AG09319 (cell line): ENCODE data around the gene GARIN1A.
"Not testable (repeated sequence)": the region's sequence is repeated elsewhere in the genome, so short reads cannot be mapped to it uniquely, and the experiment has no call there.

Source experiments
- DNase-seq: peaks from one replicate; pipeline ENCODE4 v3.0.0-alpha.2; 2010; ENCODE audit warnings: low read depth; ENCODE audit errors: extremely low read depth
- TF ChIP-seq, protein P1 (sequence below): IDR thresholded peaks from 2 replicates; pipeline ENCODE4 v1.5.1; 2011; ENCODE audit warnings: low read depth, mild to moderate bottlenecking, inconsistent platforms, low read length, moderate library complexity

GARIN1A gene

GRCh38 chr7:128671992-128672391 is at the start of gene GARIN1A:
Gene GARIN1A, plus strand, starts transcription at chr7:128672292. Its CDS starts 106 bp downstream, at chr7:128672398.
- DNase-seq, result no peak
- TF ChIP-seq, protein P1, sequence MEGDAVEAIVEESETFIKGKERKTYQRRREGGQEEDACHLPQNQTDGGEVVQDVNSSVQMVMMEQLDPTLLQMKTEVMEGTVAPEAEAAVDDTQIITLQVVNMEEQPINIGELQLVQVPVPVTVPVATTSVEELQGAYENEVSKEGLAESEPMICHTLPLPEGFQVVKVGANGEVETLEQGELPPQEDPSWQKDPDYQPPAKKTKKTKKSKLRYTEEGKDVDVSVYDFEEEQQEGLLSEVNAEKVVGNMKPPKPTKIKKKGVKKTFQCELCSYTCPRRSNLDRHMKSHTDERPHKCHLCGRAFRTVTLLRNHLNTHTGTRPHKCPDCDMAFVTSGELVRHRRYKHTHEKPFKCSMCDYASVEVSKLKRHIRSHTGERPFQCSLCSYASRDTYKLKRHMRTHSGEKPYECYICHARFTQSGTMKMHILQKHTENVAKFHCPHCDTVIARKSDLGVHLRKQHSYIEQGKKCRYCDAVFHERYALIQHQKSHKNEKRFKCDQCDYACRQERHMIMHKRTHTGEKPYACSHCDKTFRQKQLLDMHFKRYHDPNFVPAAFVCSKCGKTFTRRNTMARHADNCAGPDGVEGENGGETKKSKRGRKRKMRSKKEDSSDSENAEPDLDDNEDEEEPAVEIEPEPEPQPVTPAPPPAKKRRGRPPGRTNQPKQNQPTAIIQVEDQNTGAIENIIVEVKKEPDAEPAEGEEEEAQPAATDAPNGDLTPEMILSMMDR, result no peak

DNA sequence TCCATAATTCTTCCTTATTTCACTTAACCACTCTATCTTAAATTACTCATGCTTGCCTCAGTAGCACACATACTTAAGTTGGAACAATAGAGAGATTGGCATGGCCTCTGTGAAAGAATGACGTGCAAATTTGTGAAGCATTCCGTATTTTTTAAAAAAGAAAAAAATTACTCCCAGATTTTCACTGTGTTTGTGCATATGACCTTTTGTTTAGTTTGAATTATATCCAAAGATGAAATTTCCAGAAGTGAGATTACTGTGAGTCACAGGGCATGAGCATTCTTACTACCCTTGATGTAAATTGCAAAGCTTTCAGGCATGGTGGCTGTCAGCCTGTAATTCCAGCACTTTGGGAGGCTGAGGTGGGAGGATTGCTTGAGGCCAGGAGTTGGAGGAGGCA is 45.0 kb upstream of the GARIN1A start:
- not testable (repeated sequence) for DNase-seq

DNA sequence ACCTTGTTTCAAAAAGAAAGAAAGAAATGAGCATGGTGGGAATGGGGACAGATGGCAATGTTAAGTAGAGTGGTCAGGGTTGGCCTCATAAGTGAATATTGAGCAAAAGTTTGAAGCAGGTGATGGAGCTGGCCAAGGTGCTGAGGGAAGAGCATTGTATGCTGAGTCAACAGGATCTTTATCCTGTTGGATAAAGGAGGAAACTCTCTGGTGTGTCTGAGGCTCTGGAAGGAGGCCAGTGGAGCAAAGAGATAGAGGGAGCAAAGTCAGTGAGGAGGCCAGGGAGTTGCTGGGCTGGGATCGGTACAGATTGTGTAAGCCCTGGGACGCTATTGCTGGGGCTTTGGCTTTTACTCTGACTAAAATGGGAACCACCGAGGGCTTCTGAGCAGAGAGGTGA is 38.2 kb upstream of the GARIN1A start:
- not testable (repeated sequence) for DNase-seq

DNA sequence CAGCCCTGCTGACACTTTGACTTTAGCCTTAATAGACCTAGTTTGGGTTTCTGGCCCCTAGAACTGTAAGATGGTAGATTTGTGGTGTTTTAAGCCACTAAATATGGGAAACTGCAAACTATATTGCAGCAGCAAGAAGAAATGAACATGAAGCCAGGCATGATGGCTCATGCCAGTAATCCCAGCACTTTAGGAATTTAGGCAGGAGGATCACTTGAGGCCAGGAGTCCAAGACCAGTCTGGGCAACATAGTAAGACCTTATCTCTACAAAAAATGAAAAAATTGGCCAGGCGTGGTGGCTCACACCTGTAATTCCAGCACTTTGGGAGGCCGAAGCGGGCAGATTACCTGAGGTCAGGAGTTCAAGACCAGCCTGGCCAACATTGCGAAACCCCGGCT is 26.9 kb upstream of the GARIN1A start:
- not testable (repeated sequence) for DNase-seq

GRCh38 chr7:128645844-128646243 is 26.2 kb upstream of the GARIN1A start:
- DNase-seq, result not testable (repeated sequence)

DNA sequence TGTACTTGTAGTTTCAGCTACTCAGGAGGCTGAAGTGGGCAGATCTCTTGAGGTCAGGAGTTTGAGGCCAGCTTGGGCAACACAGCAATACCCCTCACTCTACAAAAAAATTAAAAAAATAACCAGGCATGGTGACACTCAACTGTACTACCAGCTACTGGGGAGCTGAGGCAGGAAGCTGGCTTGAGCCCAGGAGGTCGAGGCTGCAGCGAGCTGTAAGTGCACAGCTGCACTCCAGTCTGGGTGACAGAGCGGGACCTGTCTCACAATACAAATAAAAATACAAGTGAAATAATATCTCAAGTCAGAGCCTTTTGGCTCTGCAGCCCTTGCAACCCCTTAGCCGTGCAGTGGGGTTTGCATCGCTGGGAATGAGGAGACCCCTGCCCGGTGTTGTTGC is 25.2 kb upstream of the GARIN1A start:
- DNase-seq, result not testable (repeated sequence)

DNA sequence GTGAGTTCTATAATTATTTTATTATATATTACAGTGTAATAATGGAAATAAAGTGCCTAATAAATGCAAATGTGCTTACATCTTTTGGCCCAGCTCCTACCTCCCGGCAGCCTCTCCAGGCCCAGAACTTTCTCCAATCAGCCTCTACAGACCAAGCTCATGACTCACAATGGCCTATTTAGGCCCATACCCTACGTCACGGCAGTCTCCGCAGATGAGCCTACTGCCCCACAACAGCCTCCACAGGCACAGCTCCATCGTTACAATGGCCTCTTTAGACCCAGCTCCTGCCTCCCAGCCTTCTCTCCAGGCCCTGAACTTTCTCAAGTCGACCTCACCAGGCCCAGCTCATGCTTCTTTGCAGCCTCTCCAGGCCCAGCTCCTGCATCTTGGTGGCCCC is 21.0 kb upstream of the GARIN1A start:
- DNase-seq, result not testable (repeated sequence)

DNA sequence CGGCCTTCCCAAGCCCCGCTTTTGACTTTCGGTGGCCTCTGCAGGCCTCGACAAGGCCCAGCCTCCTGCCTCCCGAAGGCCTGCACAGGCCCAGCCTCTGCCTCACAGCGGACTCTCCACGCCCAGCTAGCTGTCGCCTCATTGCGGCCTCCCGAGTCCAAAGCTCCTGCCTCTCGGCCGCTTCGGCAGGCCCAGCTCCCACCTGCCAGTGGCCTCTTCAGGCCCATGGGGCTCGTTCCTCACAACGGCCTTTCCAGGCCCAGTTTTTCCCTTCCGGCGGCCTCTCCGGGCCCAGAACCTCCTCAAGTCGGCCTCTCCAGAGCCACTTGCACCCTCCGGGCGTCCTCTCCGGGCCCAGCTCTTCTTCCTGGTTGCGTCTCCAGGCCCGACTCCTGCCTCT is 19.5 kb upstream of the GARIN1A start:
- not testable (repeated sequence) for DNase-seq

- DNase-seq, result not testable (repeated sequence)
Measured at GRCh38 chr7:128653197-128653596, 18.9 kb upstream of the GARIN1A start.

DNA sequence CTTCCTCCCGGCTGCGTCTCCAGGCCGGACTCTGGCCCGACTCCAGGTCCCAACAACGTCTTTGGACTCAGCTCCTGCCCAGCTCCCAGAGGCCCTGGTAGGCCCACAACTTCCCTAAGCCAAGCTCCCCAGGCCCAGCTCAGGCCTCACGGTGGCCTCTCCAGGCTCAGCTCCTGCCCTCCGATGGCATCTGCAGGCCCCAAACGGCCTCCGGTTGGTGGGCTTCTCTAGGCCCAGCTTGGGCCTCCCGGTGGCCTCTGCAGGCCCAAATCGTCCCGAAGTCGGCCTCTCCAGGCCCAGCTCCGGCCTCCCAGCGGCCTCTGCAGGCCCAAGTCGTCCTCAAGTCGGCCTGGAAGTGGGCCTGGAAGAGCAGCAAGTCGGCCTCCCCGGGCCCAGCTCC is 18.0 kb upstream of the GARIN1A start:
- not testable (repeated sequence) for DNase-seq

DNA sequence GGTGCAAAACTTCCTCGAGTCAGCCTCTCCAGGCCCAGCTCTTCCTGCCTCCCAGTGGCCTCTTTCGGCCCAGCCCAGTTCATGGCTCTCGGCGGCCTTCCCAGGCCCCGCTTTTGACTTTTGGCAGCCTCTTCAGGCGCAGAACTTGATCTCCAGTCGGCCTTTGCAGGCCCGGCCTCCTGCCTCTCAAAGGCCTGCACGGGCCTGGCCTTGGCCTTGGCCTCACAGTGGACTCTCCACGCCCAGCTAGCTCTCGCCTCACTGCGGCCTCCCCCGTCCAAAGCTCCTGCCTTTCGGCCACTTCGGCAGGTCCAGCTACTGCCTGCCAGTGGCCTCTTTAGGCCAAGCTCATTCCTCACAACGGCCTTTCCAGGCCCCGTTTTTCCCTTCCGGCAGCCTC is 17.6 kb upstream of the GARIN1A start:
- DNase-seq, result not testable (repeated sequence)

DNA sequence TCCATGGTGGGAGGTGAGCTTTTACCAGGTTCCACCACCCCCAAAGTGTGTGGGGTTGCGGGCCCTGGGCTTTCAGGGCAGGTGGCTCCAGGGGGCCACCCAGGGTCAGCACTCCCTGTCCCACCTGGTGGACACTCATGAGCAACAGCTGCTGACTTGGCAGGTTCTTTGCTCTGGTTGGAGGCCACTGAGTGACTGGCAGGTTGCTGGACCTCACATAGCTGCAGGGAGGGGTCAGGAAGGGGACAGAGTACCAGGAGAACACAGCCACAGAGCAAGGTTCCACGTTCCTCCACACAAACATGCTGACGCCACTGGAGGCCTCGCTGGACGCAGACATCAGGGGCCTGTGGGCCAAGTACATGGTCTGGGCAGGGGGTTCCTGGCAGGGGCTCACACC is 13.7 kb upstream of the GARIN1A start:
- DNase-seq, result not testable (repeated sequence)

DNA sequence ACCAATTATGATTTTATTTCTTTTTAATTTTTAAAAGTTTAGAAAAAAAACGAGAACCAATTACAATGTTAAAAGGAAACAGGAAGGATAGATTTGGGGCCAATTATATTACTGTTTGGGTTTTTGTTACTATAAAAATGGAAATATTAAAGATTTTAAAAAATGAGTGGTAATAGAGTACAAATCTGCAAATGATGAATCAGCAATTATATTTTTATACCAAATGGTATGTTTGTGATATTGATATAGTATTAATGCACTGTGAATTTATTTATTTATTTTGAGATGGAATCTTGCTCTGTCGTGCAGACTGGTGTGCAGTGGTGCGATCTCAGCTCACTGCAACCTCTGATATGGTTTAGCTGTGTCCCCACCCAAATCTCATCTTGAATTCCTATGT is 11.5 kb upstream of the GARIN1A start:
- DNase-seq, result no peak
- TF ChIP-seq, protein P1, result no peak

DNA sequence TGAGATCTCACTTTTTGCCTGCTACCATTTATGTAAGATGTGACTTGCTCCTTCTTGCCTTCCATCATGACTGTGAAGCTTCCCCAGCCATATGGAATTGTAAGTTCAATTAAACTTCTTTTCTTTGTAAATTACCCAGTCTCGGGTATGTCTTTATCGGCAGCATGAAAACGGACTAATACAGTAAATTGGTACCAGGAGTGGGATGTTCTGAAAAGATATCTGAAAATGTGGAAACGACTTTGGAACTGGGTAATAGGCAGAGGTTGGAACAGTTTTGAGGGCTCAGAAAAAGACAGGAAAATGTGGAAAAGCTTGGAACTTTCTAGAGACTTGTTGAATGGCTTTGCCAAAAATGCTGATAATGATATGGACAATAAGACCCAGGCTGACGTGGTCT is 10.6 kb upstream of the GARIN1A start:
- TF ChIP-seq, protein P1, result no peak
- no peak for DNase-seq
